Neural crest cell (in vitro differentiated cells): Measurements from ENCODE around the gene TLR6. TPM values are rescaled to one million over a fixed set of nuclear protein-coding genes. Genes with fewer than 3 reads are reported as not detected.

Experiments
- DNase-seq: peaks from one replicate; pipeline ENCODE4 v3.0.0; 2021; ENCODE audit warnings: low read depth, mixed read lengths, low spot score
- H3K27ac Mint-ChIP-seq: one replicate; pipeline ENCODE4 v1.8.0; 2021; ENCODE audit warnings: mild to moderate bottlenecking, mixed read lengths; ENCODE audit not compliant: unreplicated experiment
- H3K27me3 Mint-ChIP-seq: 2 replicates; pipeline ENCODE4 v1.8.0; 2021; ENCODE audit warnings: low read depth, mild to moderate bottlenecking, mixed read lengths
- H3K36me3 Mint-ChIP-seq: 2 replicates; pipeline ENCODE4 v1.8.0; 2021; ENCODE audit warnings: low read depth, mild to moderate bottlenecking, mixed read lengths
- H3K4me1 Mint-ChIP-seq: 2 replicates; pipeline ENCODE4 v1.8.0; 2021; ENCODE audit warnings: mixed read lengths
- H3K4me3 Mint-ChIP-seq: one replicate; pipeline ENCODE4 v1.8.0; 2021; ENCODE audit warnings: mild to moderate bottlenecking, mixed read lengths
- H3K9me3 Mint-ChIP-seq: 2 replicates; pipeline ENCODE4 v1.8.0; 2021; ENCODE audit warnings: mixed read lengths
- CTCF ChIP-seq: fragments of 200-600 bp; sonication (generic); conservative IDR thresholded peaks from 2 replicates; pipeline ENCODE4 v1.5.0; 2021; ENCODE audit warnings: antibody characterized with exemption, mild to moderate bottlenecking
- total RNA-seq: library from RNA; stranded (reverse); gene quantifications from 2 replicates; pipeline ENCODE4 v1.2.1, GENCODE V29; 2021

The TLR6 gene
- total RNA-seq, 1 donor from 2014 or later = 0.19 TPM

- H3K27ac Mint-ChIP-seq = peak within 1 kb of the TSS; percentile 79
- peaks cover 7% of the 10 kb centered on the region for H3K36me3 Mint-ChIP-seq
- H3K27me3 Mint-ChIP-seq = no peaks in the 10 kb centered on the region
Measured at GRCh38 chr4:38804654-38805295, 51.8 kb downstream of the TLR6 start, which contains the start of gene TLR1. Gene TLR1, minus strand, starts transcription at chr4:38804791. Its CDS starts 5,960 bp downstream, at chr4:38798831.

GRCh38 chr4:38803833-38804653, 52.6 kb downstream of the TLR6 start:
- DNase-seq = no peak
- peaks cover 7% of the 10 kb centered on the region for H3K36me3 Mint-ChIP-seq
- no peak overlapping the region for H3K4me3 Mint-ChIP-seq
- no peak for TF ChIP-seq CTCF
- H3K4me1 Mint-ChIP-seq = no peaks in the 10 kb centered on the region
- H3K27me3 Mint-ChIP-seq = no peaks in the 10 kb centered on the region
- H3K9me3 Mint-ChIP-seq = peaks cover 6% of the 10 kb centered on the region
- peak overlapping the region; percentile 79 for H3K27ac Mint-ChIP-seq

More at GRCh38 chr4:38804654-38805295, 51.8 kb downstream of the TLR6 start, which contains the start of gene TLR1:
- TF ChIP-seq CTCF = peak; percentile 62
- DNase-seq = no peak
- Mint-ChIP-seq H3K4me1 (no peaks in the 10 kb centered on the region), H3K9me3 (peaks cover 9% of the 10 kb centered on the region), H3K4me3 (no peak within 1 kb of the TSS)

GRCh38 chr4:38802561-38803355, 53.9 kb downstream of the TLR6 start:
- Mint-ChIP-seq H3K27me3 (no peaks in the 10 kb centered on the region), H3K9me3 (peaks cover 6% of the 10 kb centered on the region), H3K4me3 (no peak overlapping the region), H3K27ac (no peak overlapping the region), H3K36me3 (peaks cover 7% of the 10 kb centered on the region), H3K4me1 (no peaks in the 10 kb centered on the region)
- no peak for TF ChIP-seq CTCF
- DNase-seq = no peak

- no peaks in the 10 kb centered on the region for H3K4me1 Mint-ChIP-seq
- TF ChIP-seq CTCF = no peak
- H3K27me3 Mint-ChIP-seq = no peaks in the 10 kb centered on the region
- peaks cover 6% of the 10 kb centered on the region for H3K9me3 Mint-ChIP-seq
- H3K4me3 Mint-ChIP-seq = no peak overlapping the region
- H3K27ac Mint-ChIP-seq = no peak overlapping the region
- no peak for DNase-seq
- peaks cover 7% of the 10 kb centered on the region for H3K36me3 Mint-ChIP-seq
Measured at GRCh38 chr4:38800961-38801450, 55.6 kb downstream of the TLR6 start.

- H3K27ac Mint-ChIP-seq = no peak overlapping the region
- no peak overlapping the region for H3K4me3 Mint-ChIP-seq
- no peaks in the 10 kb centered on the region for H3K27me3 Mint-ChIP-seq
- H3K9me3 Mint-ChIP-seq = peaks cover 6% of the 10 kb centered on the region
- no peaks in the 10 kb centered on the region for H3K4me1 Mint-ChIP-seq
- no peak for TF ChIP-seq CTCF
- DNase-seq = no peak
- H3K36me3 Mint-ChIP-seq = peaks cover 7% of the 10 kb centered on the region
Measured at GRCh38 chr4:38800366-38800765, 56.3 kb downstream of the TLR6 start.
